ENCODE results near the gene COL3A1.
A peak's percentile ranks its signal among the peaks of the same experiment; 100 is the strongest.

COL3A1 gene

GRCh38 chr2:189037518-189037917 lies 63.3 kb downstream of the COL3A1 start:
- POLR2A ChIA-PET (ENCODE audit: low non-redundant PET): no interaction called here
- TF ChIP-seq, protein P1, sequence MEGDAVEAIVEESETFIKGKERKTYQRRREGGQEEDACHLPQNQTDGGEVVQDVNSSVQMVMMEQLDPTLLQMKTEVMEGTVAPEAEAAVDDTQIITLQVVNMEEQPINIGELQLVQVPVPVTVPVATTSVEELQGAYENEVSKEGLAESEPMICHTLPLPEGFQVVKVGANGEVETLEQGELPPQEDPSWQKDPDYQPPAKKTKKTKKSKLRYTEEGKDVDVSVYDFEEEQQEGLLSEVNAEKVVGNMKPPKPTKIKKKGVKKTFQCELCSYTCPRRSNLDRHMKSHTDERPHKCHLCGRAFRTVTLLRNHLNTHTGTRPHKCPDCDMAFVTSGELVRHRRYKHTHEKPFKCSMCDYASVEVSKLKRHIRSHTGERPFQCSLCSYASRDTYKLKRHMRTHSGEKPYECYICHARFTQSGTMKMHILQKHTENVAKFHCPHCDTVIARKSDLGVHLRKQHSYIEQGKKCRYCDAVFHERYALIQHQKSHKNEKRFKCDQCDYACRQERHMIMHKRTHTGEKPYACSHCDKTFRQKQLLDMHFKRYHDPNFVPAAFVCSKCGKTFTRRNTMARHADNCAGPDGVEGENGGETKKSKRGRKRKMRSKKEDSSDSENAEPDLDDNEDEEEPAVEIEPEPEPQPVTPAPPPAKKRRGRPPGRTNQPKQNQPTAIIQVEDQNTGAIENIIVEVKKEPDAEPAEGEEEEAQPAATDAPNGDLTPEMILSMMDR (conservative IDR thresholded peaks at IDR 0.05; ENCODE audit: low read depth): no peak
- H3K27ac ChIP-seq: no peak overlapping the region
- peak; percentile 14 for DNase-seq (ENCODE audit: low spot score)
- CTCF ChIA-PET: no interaction called here

DNA sequence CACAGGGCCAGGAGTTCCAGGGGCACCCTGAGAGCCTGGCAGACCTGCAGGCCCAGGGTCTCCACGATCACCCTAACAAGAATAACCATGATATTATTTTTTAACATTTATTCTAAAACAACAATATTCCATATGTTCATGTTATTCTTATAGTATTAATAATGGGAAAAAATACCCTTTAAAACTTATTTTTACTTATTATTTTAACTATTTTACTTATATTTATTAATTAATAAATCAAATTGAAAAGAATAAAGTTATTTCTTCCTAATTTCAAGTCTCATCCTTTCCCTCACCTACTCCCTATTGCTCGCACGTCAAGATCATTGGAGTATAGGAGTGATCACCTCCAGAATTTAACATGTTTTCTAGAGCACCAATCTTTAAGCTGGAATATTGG lies 71.7 kb downstream of the COL3A1 start:
- no peak for DNase-seq (ENCODE audit: low spot score)
- ChIA-PET POLR2A (ENCODE audit: low non-redundant PET) (no interaction called here), CTCF (no interaction called here)
- H3K27ac ChIP-seq: no peak overlapping the region
- TF ChIP-seq, protein P1 (conservative IDR thresholded peaks at IDR 0.05; ENCODE audit: low read depth): no peak

DNA sequence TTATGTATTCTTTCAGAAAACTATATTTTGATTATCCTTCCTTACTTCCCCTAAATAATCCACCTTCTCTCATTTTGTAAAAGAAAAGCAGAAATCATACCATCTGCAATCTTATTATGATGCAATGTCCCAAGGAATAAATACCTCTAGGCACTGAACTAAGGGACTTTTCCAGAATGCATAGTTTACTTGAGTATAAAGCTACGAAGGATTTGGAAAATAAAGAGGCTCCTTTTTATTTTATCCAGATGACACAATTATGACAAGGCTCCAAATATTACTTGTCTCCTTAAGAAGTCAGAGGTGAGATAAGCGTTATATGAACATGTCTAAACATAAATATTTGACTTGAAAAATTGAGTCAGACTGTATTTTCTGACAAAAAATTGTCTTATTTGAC lies 72.1 kb downstream of the COL3A1 start:
- no peak for DNase-seq (ENCODE audit: low spot score)
- no peak overlapping the region for H3K27ac ChIP-seq
- POLR2A ChIA-PET (ENCODE audit: low non-redundant PET): no interaction called here
- TF ChIP-seq, protein P1 (conservative IDR thresholded peaks at IDR 0.05; ENCODE audit: low read depth): no peak
- CTCF ChIA-PET: no interaction called here

- TF ChIP-seq, protein P1 (conservative IDR thresholded peaks at IDR 0.05; ENCODE audit: low read depth): no peak
- DNase-seq (ENCODE audit: low spot score): no peak
- no peak overlapping the region for H3K27ac ChIP-seq
- CTCF ChIA-PET: no interaction called here
- POLR2A ChIA-PET (ENCODE audit: low non-redundant PET): no interaction called here
These were observed 73.2 kb downstream of the COL3A1 start for GRCh38 chr2:189047171-189047888.

GRCh38 chr2:189048189-189048588 lies 74.0 kb downstream of the COL3A1 start:
- POLR2A ChIA-PET (ENCODE audit: low non-redundant PET): no interaction called here
- DNase-seq (ENCODE audit: low spot score): no peak
- CTCF ChIA-PET: interaction anchor here (0.6 kb wide), 1 partner anchor 28 kb away, joined by 4 read pairs; no protein-coding TSS in a partner anchor
- TF ChIP-seq, protein P1 (conservative IDR thresholded peaks at IDR 0.05; ENCODE audit: low read depth): no peak
- H3K27ac ChIP-seq: no peak overlapping the region

- TF ChIP-seq, protein P1 (conservative IDR thresholded peaks at IDR 0.05; ENCODE audit: low read depth): no peak
- no peak overlapping the region for H3K27ac ChIP-seq
- ChIA-PET CTCF (interaction anchor here (0.6 kb wide), 1 partner anchor 165 kb away, joined by 3 read pairs; no protein-coding TSS in a partner anchor), POLR2A (ENCODE audit: low non-redundant PET) (no interaction called here)
- no peak for DNase-seq (ENCODE audit: low spot score)
These were observed 75.6 kb downstream of the COL3A1 start for GRCh38 chr2:189049709-189050164.

Data from RWPE1 (cell line).